Measurements from ENCODE around the gene MMP15.
"Not testable (repeated sequence)": the region's sequence is repeated elsewhere in the genome, so short reads cannot be mapped to it uniquely, and the experiment has no call there.

MMP15 gene

DNA sequence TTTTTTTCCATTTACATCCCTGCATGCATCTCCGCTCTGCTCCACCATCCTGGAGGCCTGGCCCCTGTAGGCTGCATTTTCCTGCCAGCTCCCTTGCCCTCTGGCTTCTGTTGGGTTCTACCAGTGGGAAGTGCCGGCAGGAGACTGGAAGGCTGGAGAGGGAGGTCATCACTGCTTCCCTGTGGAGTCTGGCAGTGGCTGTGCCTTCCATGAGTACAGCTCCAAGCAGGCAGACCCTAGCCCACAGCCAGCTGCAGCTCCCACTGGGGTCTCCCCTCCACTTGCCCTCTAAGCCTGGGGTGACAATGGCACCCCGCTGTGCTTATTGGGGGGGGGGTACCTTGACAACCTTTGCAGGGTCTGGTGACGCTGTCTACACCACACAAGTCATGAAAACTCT is 37.3 kb downstream of the MMP15 start:
- Mint-ChIP-seq H3K9me3 (no peaks in the 10 kb centered on the region), H3K4me3 (no peak overlapping the region), H3K4me1 (no peaks in the 10 kb centered on the region), H3K27ac (no peak overlapping the region), H3K36me3 (no peaks in the 10 kb centered on the region)
- ATAC-seq (no peak), DNase-seq (ENCODE audit: low spot score in 2 of 2) (no peak)

DNA sequence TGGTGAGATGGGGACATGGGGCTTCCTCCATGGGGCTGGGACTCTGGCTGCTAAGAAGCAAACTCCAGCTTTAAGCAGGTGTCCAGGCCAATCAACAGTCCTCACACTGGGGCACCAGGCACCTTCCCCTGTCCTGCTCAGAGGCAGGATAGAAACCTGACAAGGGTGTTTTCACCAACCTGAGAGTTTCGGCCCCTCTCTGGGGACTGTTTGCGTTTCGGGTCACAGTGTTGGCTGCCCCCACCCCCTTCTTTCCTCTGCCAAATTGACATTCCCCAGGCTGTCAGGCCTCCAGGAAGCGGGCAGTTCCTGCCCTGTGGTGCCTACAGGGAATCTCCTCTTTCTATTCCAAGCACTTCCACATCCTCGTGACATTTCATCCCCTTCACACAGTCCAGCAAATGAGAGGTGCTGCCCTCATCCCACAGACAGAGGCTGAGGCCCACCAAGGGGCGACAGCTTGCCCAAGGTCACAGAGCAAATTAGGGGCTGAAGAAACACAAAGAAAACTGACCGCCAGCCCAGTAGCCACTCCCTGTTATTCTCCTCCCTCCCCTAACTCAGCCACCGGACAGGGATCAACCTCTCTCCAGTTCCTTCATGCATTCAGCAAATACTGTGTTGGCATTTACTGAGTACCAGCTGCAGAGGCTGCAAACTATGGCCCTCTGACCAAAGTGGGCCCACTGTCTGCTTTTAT is 38.0 kb downstream of the MMP15 start:
- ATAC-seq (no peak), DNase-seq (ENCODE audit: low spot score in 2 of 2) (no peak)
- Mint-ChIP-seq H3K4me1 (no peaks in the 10 kb centered on the region), H3K27ac (no peak overlapping the region), H3K9me3 (no peaks in the 10 kb centered on the region), H3K36me3 (no peaks in the 10 kb centered on the region), H3K4me3 (no peak overlapping the region)

DNA sequence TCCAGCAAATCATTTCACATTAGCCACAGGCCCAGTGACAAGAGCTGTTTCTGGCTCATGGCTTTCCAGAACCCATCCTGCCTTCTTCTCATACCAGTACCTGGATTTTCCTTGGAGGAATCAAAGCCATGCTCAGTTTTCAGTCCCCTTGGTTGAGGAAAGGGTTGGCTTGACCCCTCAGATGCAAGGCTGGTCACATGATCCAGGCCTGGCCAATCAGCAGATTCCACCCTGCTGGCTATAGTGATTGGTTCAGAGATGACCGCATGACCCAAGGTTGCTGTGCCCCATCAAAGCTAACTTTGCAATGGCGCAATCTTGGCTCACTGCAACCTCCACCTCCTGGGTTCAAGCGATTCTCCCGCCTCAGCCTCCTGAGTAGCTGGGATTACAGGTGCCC is 45.0 kb downstream of the MMP15 start:
- Mint-ChIP-seq H3K36me3 (no peaks in the 10 kb centered on the region), H3K27ac (no peak overlapping the region), H3K9me3 (no peaks in the 10 kb centered on the region), H3K4me1 (no peaks in the 10 kb centered on the region), H3K4me3 (no peak overlapping the region)
- DNase-seq (ENCODE audit: low spot score in 2 of 2), result no peak
- ATAC-seq, result no peak

DNA sequence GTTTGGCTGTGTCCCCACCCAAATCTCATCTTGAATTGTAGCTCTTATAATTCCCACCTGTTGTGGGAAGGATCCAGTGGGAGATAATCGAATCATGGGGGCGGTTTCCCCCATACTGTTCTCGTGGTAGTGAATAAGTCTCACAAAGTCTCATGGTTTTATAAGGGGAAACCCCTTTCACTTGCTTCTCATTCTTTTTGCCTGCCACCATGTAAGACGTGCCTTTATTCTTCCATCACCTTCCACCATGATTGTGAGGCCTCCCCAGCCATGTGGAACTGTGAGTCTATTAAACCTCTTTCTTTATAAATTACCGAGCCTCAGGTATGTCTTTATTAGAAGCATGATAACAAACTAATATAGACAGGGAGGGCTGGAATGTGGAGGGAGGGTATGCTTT is 46.6 kb downstream of the MMP15 start:
- H3K4me1 Mint-ChIP-seq; ATAC-seq; H3K9me3 Mint-ChIP-seq; H3K4me3 Mint-ChIP-seq; H3K36me3 Mint-ChIP-seq; DNase-seq (ENCODE audit: low spot score in 2 of 2); H3K27ac Mint-ChIP-seq: not testable (repeated sequence)

DNA sequence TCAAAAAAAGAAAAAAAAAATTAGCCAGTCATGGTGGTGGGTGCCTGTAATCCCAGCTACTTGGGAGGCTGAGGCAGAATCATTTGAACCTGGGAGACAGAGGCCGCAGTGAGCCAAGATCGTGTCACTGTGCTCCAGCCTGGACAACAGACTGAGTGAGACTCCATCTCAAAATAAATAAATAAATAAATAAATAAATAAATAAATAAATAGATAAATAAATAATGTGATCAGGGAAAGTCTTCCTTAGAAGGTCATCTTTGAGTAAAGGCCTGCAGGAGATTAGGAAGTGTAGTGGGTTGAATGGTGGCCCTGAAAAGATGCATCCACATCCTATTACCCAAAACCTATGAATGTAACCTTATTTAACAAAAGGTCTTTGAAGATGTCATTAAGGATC is 47.5 kb downstream of the MMP15 start:
- ATAC-seq; DNase-seq (ENCODE audit: low spot score in 2 of 2); H3K27ac Mint-ChIP-seq; H3K4me1 Mint-ChIP-seq; H3K4me3 Mint-ChIP-seq; H3K36me3 Mint-ChIP-seq; H3K9me3 Mint-ChIP-seq: not testable (repeated sequence)

DNA sequence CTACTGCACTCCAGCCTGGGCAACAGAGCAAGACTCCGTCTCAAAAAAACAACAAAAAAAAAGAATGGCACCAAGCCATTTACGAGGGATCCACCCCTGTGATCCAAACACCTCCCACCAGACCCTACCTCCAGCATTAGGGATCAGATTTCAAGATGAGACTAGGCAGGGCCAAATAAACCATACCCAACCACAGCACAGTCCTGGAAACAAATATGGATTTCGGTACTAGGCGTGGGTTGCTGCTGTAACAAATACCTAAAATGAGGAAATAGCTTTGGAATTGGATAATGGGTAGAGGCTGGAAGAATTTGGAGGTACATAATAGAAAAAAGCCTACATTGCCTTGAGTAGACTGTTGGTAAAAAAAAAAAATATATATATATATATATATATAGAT is 49.1 kb downstream of the MMP15 start:
- Mint-ChIP-seq H3K4me3 (no peak overlapping the region), H3K36me3 (no peaks in the 10 kb centered on the region), H3K27ac (no peak overlapping the region), H3K9me3 (no peaks in the 10 kb centered on the region), H3K4me1 (no peaks in the 10 kb centered on the region)
- ATAC-seq (no peak), DNase-seq (ENCODE audit: low spot score in 2 of 2) (no peak)

DNA sequence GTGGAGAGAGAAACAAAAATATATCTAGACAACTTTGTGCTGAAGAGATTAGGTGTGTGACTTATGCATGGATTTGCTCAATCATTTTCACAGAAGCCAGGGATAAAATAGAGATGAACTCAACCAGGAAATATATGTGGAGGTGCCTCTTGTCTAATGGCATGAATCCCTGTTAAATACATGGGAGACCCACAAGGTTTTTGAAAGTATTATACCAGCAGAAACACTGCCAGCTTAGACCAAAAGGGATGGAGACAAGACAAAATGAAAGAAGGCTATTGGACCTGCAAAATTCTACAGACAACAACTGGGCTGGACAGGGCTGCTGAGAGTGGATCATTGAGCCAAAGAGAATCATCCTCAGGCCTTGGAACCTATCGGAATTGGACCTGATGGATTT is 51.0 kb downstream of the MMP15 start:
- DNase-seq (ENCODE audit: low spot score in 2 of 2), result no peak
- H3K27ac Mint-ChIP-seq, result no peak overlapping the region
- no peaks in the 10 kb centered on the region for H3K36me3 Mint-ChIP-seq
- no peak for ATAC-seq
- H3K4me3 Mint-ChIP-seq, result no peak overlapping the region
- no peaks in the 10 kb centered on the region for H3K9me3 Mint-ChIP-seq
- H3K4me1 Mint-ChIP-seq, result no peaks in the 10 kb centered on the region

DNA sequence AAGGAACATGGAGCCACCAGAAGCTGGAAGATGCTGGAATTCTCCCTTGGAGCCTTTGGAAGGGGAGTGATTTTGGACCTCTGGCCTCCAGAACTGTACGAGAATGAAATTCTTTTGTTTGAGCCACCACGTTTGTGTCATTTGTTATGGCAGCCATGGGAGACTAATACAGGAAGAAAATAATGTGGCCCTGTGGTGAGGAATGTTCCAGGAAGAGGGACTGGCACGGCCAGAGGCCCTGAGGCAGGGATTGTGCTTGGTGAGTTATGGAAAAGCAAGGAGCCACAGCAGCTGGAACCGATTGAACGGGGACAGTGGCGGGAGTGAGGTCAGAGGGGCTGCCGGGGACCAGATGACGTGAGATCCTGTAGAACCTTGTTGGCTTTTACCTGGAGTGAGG is 52.2 kb downstream of the MMP15 start:
- Mint-ChIP-seq H3K4me1 (no peaks in the 10 kb centered on the region), H3K9me3 (no peaks in the 10 kb centered on the region), H3K27ac (no peak overlapping the region), H3K36me3 (no peaks in the 10 kb centered on the region), H3K4me3 (no peak overlapping the region)
- ATAC-seq (no peak), DNase-seq (ENCODE audit: low spot score in 2 of 2) (no peak)

DNA sequence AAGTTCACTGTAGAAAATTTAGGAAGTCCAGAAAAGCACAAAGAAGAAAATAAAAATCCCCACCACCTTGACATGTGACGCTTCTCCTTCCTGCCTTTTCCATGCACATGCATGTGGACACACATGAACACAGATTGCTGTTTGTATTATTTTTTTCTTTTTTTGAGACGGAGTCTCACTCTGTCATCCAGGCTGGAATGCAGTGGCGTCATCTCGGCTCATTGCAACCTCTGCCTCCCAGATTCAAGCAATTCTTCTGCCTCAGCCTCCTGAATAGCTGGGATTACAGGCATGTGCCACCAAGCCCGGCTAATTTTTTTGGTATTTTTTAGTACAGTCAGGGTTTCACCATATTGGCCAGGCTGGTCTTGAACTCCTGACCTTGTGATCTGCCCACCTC is 55.1 kb downstream of the MMP15 start:
- not testable (repeated sequence) for H3K9me3 Mint-ChIP-seq; DNase-seq (ENCODE audit: low spot score in 2 of 2); H3K4me1 Mint-ChIP-seq; H3K27ac Mint-ChIP-seq; ATAC-seq; H3K4me3 Mint-ChIP-seq; H3K36me3 Mint-ChIP-seq

DNA sequence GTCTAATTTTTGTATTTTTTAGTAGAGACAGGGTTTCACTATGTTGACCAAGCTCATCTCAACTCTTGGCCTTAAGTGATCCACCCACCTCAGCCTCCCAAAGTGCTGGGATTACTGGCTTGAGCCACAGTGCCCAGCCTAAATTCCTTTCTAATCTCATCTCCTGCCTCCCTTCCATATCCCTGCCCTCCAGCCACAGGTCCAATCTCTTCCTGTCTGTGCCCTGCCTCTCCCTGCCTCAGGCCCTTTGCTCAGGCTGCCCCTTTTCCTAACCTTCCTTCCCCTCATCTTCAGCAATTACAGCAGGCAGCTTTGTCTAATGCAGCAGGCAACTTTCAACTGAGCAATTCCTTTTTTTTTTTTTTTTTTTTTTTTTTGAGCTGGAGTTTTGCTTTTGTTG is 56.8 kb downstream of the MMP15 start:
- DNase-seq (ENCODE audit: low spot score in 2 of 2), result no peak
- Mint-ChIP-seq H3K4me1 (no peaks in the 10 kb centered on the region), H3K4me3 (no peak overlapping the region), H3K27ac (no peak overlapping the region), H3K36me3 (no peaks in the 10 kb centered on the region), H3K9me3 (no peaks in the 10 kb centered on the region)
- ATAC-seq, result no peak

DNA sequence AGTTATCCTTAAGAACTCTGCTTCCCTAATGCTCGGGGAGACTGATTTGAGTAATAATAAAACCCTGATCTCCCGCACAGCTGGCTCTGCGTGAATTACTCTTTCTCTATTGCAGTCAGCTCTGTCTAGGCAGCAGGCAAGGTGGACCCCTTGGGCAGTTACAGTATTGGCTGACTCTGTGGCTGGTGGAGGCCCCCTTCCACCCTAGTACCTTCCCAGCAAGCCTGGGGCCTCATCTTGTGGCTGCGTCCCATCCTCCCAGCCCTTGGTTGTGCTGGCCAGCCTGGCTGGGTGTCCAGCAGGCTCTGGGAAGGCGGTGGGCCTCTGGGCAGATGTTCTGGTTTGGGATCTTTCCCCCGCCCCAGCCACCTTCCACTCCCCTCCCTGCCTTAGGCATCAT is 59.1 kb downstream of the MMP15 start:
- Mint-ChIP-seq H3K27ac (no peak overlapping the region), H3K4me3 (no peak overlapping the region), H3K4me1 (no peaks in the 10 kb centered on the region), H3K36me3 (no peaks in the 10 kb centered on the region), H3K9me3 (no peaks in the 10 kb centered on the region)
- no peak for DNase-seq (ENCODE audit: low spot score in 2 of 2)
- no peak for ATAC-seq

DNA sequence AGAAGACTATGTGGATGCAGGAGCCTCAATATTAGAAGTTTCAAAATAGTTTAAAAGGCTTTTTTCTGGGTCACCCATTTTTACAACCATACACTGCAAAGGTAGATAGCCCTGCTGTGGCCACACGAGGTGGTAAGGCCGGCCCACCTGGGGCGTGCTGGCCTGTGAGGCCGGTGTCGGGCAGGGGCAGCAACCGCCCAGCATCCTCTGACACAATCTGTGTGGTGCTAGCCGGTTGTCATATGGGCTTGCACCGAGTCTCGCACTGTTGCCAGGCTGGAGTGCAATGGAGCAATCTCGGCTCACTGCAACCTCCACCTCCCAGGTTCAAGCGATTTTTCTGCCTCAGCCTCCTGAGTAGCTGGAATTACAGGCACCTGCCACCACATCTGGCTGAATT is 59.6 kb downstream of the MMP15 start:
- no peak overlapping the region for H3K27ac Mint-ChIP-seq
- DNase-seq (ENCODE audit: low spot score in 2 of 2) (no peak), ATAC-seq (no peak)
- H3K4me3 Mint-ChIP-seq, result no peak overlapping the region
- no peaks in the 10 kb centered on the region for H3K9me3 Mint-ChIP-seq
- no peaks in the 10 kb centered on the region for H3K36me3 Mint-ChIP-seq
- H3K4me1 Mint-ChIP-seq, result no peaks in the 10 kb centered on the region

DNA sequence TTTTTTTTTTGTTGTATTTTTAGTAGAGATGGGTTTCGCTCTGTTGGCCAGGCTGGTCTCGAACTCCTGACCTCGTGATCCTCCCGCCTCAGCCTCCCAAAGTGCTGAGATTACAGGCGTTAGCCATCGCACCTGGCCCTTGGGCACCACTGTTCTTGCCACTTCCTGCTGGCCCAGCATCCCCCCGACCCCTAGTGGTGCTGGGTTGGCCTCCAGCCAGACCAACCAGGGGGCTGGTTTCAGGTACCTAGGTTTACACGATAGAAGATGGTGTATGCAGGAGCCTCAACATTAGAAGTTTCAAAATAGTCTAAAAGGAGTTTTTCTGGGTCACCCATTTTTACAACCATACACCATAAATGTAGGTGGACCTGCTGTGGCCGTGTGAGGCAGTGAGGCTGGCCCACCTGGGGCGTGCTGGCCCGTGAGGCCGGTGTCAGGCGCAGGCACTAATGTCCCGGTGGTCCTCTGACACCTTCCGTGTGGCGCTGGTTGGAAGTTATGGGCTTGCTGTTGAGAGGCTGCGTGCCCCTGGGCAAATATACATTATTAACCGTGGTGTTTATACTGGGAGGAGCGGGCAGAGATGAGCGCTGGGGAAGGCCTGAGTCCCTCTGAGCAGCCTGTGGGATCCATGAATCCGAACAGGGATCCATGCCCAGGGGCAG is 60.2 kb downstream of the MMP15 start:
- no peaks in the 10 kb centered on the region for H3K4me1 Mint-ChIP-seq
- peak overlapping the region; percentile 60 for H3K27ac Mint-ChIP-seq
- H3K4me3 Mint-ChIP-seq, result no peak overlapping the region
- DNase-seq (ENCODE audit: low spot score in 2 of 2) (no peak), ATAC-seq (no peak)
- H3K9me3 Mint-ChIP-seq, result no peaks in the 10 kb centered on the region
- no peaks in the 10 kb centered on the region for H3K36me3 Mint-ChIP-seq

DNA sequence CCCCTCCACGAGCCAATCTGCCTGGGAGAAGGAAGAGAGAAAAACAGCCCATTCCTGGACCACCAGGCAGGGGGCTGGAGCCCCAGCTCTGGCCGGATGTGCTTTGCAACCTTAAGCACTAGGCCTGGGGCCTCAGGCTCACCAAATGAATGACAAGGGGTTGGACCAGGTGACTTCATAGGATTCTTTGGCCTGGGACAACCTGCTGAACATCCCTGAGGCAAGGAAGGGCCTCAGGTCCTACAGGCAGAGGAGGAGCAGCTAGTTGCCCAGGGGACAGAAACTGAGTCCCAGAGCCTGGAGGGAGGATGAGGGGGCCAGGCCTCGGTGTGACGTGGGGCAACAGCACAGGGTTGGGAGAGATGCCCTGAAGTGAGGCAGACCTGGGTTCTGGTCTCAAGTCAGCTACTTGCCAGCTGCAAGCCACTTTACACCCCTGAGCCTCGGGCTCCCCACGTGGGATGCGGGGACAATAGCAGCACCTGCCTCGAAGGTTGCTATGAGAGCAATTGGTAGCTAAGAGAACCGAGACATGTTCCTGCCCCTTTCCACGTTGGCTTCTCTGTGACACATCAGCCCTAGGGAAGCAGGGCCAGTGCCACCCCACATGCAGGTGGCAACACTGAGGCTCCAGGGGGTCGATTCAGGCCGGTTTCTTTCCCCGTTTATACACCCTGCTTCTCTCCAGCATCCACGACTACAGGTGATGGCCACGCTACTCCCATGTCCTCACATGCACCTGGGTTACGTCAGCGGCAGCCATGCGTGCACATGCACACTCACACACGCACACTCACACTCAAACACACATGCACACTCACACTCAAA is 61.0 kb downstream of the MMP15 start:
- H3K4me3 Mint-ChIP-seq, result no peak overlapping the region
- no peak for ATAC-seq
- DNase-seq (ENCODE audit: low spot score in 2 of 2), result no peak
- H3K27ac Mint-ChIP-seq, result peak overlapping the region; percentile 60
- H3K36me3 Mint-ChIP-seq, result no peaks in the 10 kb centered on the region
- no peaks in the 10 kb centered on the region for H3K9me3 Mint-ChIP-seq
- no peaks in the 10 kb centered on the region for H3K4me1 Mint-ChIP-seq

DNA sequence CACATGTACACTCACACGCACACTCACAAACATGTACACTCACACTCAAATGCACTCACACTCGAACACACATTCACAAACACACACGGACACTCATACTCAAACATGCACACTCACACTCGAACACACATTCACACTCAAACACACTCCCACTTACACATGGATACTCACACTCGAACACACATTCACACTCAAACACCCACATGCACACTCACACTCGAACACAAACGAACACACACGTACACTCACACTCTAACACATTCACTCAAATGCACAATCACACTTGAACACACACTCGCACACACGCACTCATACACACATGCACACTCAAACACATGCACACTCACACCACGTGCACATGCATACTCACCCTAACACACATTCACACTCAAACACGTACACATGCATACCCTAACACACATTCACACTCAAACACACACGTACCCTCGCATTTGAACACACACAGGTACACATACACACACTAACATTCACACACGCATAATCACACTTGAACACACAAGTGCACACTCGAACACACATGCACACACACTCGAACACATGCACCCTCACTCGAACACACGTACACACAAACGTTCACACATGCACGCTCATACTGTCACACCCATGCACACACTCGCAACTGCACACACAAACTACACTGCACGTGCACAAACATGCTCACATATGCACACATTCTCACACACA is 61.8 kb downstream of the MMP15 start:
- H3K9me3 Mint-ChIP-seq, result no peaks in the 10 kb centered on the region
- no peaks in the 10 kb centered on the region for H3K4me1 Mint-ChIP-seq
- no peak overlapping the region for H3K27ac Mint-ChIP-seq
- ATAC-seq (no peak), DNase-seq (ENCODE audit: low spot score in 2 of 2) (no peak)
- H3K4me3 Mint-ChIP-seq, result no peak overlapping the region
- H3K36me3 Mint-ChIP-seq, result no peaks in the 10 kb centered on the region

All from stimulated activated effector memory CD8-positive, alpha-beta T cell treated with anti-CD3 and anti-CD28 coated beads, Interleukin-12 subunit alpha, Interleukin-12 subunit beta, amount 100 ng/mL, for 72 hours (primary cell).